Effector memory CD8-positive, alpha-beta T cell (primary cell): ENCODE measurements around the gene C6orf141.

Source experiments
- ATAC-seq: fragments of 150-1000 bp; cut with Tn5 transposase; replicated peaks from 2 replicates; pipeline ENCODE4 v1.10.0; 2021; ENCODE audit warnings: mild to moderate bottlenecking, moderate library complexity
- DNase-seq, 3 experiments: peaks; one replicate each; pipeline ENCODE4 v3.0.0; 2021
- H3K27ac Mint-ChIP-seq, 2 donors: one replicate each; pipeline ENCODE4 v1.8.0; 2022; ENCODE audit warnings: mild to moderate bottlenecking in 2 of 2, mixed read lengths in 2 of 2, moderate library complexity in 2 of 2
- H3K27me3 Mint-ChIP-seq, 2 donors: one replicate each; pipeline ENCODE4 v1.8.0; 2022; ENCODE audit warnings: mixed read lengths in 2 of 2
- H3K36me3 Mint-ChIP-seq: one replicate; pipeline ENCODE4 v1.8.0; 2022; ENCODE audit warnings: mild to moderate bottlenecking, moderate library complexity, mixed read lengths; ENCODE audit not compliant: insufficient read depth
- H3K4me1 Mint-ChIP-seq, 2 donors: one replicate each; pipeline ENCODE4 v1.8.0; 2022; ENCODE audit warnings: low read depth in 2 of 2, mixed read lengths in 2 of 2
- H3K4me3 Mint-ChIP-seq, 2 donors: one replicate each; pipeline ENCODE4 v1.8.0; 2022; ENCODE audit warnings: mild to moderate bottlenecking in 2 of 2, mixed read lengths in 2 of 2, moderate library complexity in 2 of 2
- H3K9me3 Mint-ChIP-seq, 2 donors: one replicate each; pipeline ENCODE4 v1.8.0; 2022; ENCODE audit warnings: mixed read lengths in 2 of 2

The C6orf141 gene

GRCh38 chr6:49548613-49549304 lies 1.7 kb upstream of the C6orf141 start:
- Mint-ChIP-seq H3K27ac (no peak overlapping the region), H3K4me3 (no peak overlapping the region), H3K9me3 (no peaks in the 10 kb centered on the region), H3K4me1 (peaks cover 16 to 17% of the 10 kb centered on the region in 2 donors), H3K36me3 (no peaks in the 10 kb centered on the region), H3K27me3 (peaks cover 21 to 34% of the 10 kb centered on the region in 2 donors)
- ATAC-seq, result no peak
- no peak for DNase-seq

- Mint-ChIP-seq H3K4me3 (peak overlapping the region; percentile 71 to 74), H3K27me3 (peaks cover 21 to 34% of the 10 kb centered on the region in 2 donors), H3K36me3 (no peaks in the 10 kb centered on the region), H3K9me3 (no peaks in the 10 kb centered on the region), H3K27ac (peak overlapping the region in 1 of 2 donors; percentile 32), H3K4me1 (peaks cover 16 to 17% of the 10 kb centered on the region in 2 donors)
- no peak for DNase-seq
- ATAC-seq, result no peak
These were observed 577 bp upstream of the C6orf141 start for GRCh38 chr6:49549691-49550491.

GRCh38 chr6:49551078-49551865 lies 804 bp downstream of the C6orf141 start:
- DNase-seq, result no peak
- no peak for ATAC-seq
- H3K36me3 Mint-ChIP-seq, result no peaks in the 10 kb centered on the region
- no peak overlapping the region for H3K27ac Mint-ChIP-seq
- H3K4me1 Mint-ChIP-seq, result peaks cover 16 to 17% of the 10 kb centered on the region in 2 donors
- H3K4me3 Mint-ChIP-seq, result peak overlapping the region; percentile 71 to 74
- no peaks in the 10 kb centered on the region for H3K9me3 Mint-ChIP-seq
- peaks cover 21 to 34% of the 10 kb centered on the region in 2 donors for H3K27me3 Mint-ChIP-seq

- Mint-ChIP-seq H3K9me3 (no peaks in the 10 kb centered on the region), H3K27ac (no peak overlapping the region), H3K4me1 (peaks cover 16 to 17% of the 10 kb centered on the region in 2 donors), H3K4me3 (peak overlapping the region; percentile 71 to 74), H3K27me3 (peaks cover 21 to 34% of the 10 kb centered on the region in 2 donors), H3K36me3 (no peaks in the 10 kb centered on the region)
- no peak for DNase-seq
- ATAC-seq, result no peak
These were observed 1.3 kb downstream of the C6orf141 start for GRCh38 chr6:49551866-49552129.

GRCh38 chr6:49552596-49552995 lies 2.1 kb downstream of the C6orf141 start:
- Mint-ChIP-seq H3K4me1 (peaks cover 16 to 17% of the 10 kb centered on the region in 2 donors), H3K27ac (no peak overlapping the region), H3K36me3 (no peaks in the 10 kb centered on the region), H3K4me3 (no peak overlapping the region), H3K9me3 (no peaks in the 10 kb centered on the region), H3K27me3 (peaks cover 21 to 34% of the 10 kb centered on the region in 2 donors)
- ATAC-seq (no peak), DNase-seq (no peak)

- Mint-ChIP-seq H3K4me3 (no peak overlapping the region), H3K36me3 (no peaks in the 10 kb centered on the region), H3K27ac (no peak overlapping the region), H3K9me3 (no peaks in the 10 kb centered on the region), H3K4me1 (peaks cover 16 to 17% of the 10 kb centered on the region in 2 donors), H3K27me3 (peaks cover 21 to 34% of the 10 kb centered on the region in 2 donors)
- DNase-seq (no peak), ATAC-seq (no peak)
These were observed 2.9 kb downstream of the C6orf141 start for GRCh38 chr6:49553384-49553783.

- Mint-ChIP-seq H3K27me3 (peaks cover 5 to 13% of the 10 kb centered on the region in 2 donors), H3K36me3 (no peaks in the 10 kb centered on the region), H3K27ac (no peak overlapping the region), H3K9me3 (no peaks in the 10 kb centered on the region), H3K4me1 (peaks cover 7 to 8% of the 10 kb centered on the region in 2 donors), H3K4me3 (no peak overlapping the region)
- DNase-seq (no peak), ATAC-seq (no peak)
These were observed 5.5 kb downstream of the C6orf141 start for GRCh38 chr6:49555951-49556350.

- Mint-ChIP-seq H3K4me3 (no peak overlapping the region), H3K9me3 (no peaks in the 10 kb centered on the region), H3K36me3 (no peaks in the 10 kb centered on the region), H3K27ac (no peak overlapping the region), H3K4me1 (peaks cover 4 to 5% of the 10 kb centered on the region in 2 donors), H3K27me3 (peaks cover 5 to 8% of the 10 kb centered on the region in 2 donors)
- no peak for ATAC-seq
- DNase-seq, result no peak
These were observed 6.0 kb downstream of the C6orf141 start for GRCh38 chr6:49556429-49556837.

GRCh38 chr6:49557177-49557576 lies 6.7 kb downstream of the C6orf141 start:
- H3K27ac Mint-ChIP-seq, result no peak overlapping the region
- H3K4me3 Mint-ChIP-seq, result no peak overlapping the region
- DNase-seq, result no peak
- ATAC-seq, result no peak
- no peaks in the 10 kb centered on the region for H3K36me3 Mint-ChIP-seq
- peaks cover 0 to under 1% of the 10 kb centered on the region in 2 donors for H3K27me3 Mint-ChIP-seq
- no peaks in the 10 kb centered on the region for H3K4me1 Mint-ChIP-seq
- H3K9me3 Mint-ChIP-seq, result no peaks in the 10 kb centered on the region

GRCh38 chr6:49558238-49558637 lies 7.8 kb downstream of the C6orf141 start:
- no peak for DNase-seq
- Mint-ChIP-seq H3K27me3 (no peaks in the 10 kb centered on the region), H3K4me3 (no peak overlapping the region), H3K4me1 (no peaks in the 10 kb centered on the region), H3K9me3 (no peaks in the 10 kb centered on the region), H3K27ac (no peak overlapping the region), H3K36me3 (no peaks in the 10 kb centered on the region)
- no peak for ATAC-seq

GRCh38 chr6:49563006-49563886 lies 12.8 kb downstream of the C6orf141 start:
- H3K9me3 Mint-ChIP-seq, result peaks cover 0 to 1% of the 10 kb centered on the region in 2 donors
- DNase-seq, result no peak
- H3K27me3 Mint-ChIP-seq, result peaks cover 0 to 6% of the 10 kb centered on the region in 2 donors
- no peak overlapping the region for H3K4me3 Mint-ChIP-seq
- ATAC-seq, result no peak
- no peaks in the 10 kb centered on the region for H3K36me3 Mint-ChIP-seq
- H3K27ac Mint-ChIP-seq, result no peak overlapping the region
- no peaks in the 10 kb centered on the region for H3K4me1 Mint-ChIP-seq

- Mint-ChIP-seq H3K27me3 (peaks cover 0 to 6% of the 10 kb centered on the region in 2 donors), H3K4me1 (no peaks in the 10 kb centered on the region), H3K27ac (no peak overlapping the region), H3K36me3 (no peaks in the 10 kb centered on the region), H3K9me3 (peaks cover 0 to 1% of the 10 kb centered on the region in 2 donors), H3K4me3 (no peak overlapping the region)
- ATAC-seq, result no peak
- DNase-seq, result no peak
These were observed 14.1 kb downstream of the C6orf141 start for GRCh38 chr6:49564552-49564951.

- Mint-ChIP-seq H3K27ac (no peak overlapping the region), H3K36me3 (no peaks in the 10 kb centered on the region), H3K9me3 (peaks cover 0 to 1% of the 10 kb centered on the region in 2 donors), H3K4me3 (no peak overlapping the region), H3K27me3 (peaks cover 0 to 6% of the 10 kb centered on the region in 2 donors), H3K4me1 (no peaks in the 10 kb centered on the region)
- DNase-seq (no peak), ATAC-seq (no peak)
These were observed 14.8 kb downstream of the C6orf141 start for GRCh38 chr6:49565261-49565660.
